Endothelial cell of umbilical vein (primary cell): ENCODE data around the gene TRPC4AP. TPM values are rescaled to one million over a fixed set of nuclear protein-coding genes. Genes with fewer than 3 reads are reported as not detected.

Source experiments
- BruUV-seq: library from RNA; stranded (reverse); fragments of 400-500 nt; replicated peaks from 2 replicates; lab custom pipeline; 2021; lab: Mats Ljungman, UMichigan
- CTCF ChIA-PET: fragments of 300-600, 350-600 bp; sonication (Branson Sonifier 250); formaldehyde crosslinking; loops from one replicate; lab custom pipeline; 2021; ENCODE audit warnings: antibody characterized with exemption, inconsistent platforms; lab: Charles Lee
- POLR2A ChIA-PET: fragments of 300-600, 350-600 bp; sonication (Branson Sonifier 250); formaldehyde crosslinking; loops from one replicate; lab custom pipeline; 2021; ENCODE audit warnings: antibody characterized with exemption, inconsistent platforms; lab: Charles Lee
- DNase-seq: peaks from one replicate; pipeline ENCODE4 v3.0.0-alpha.2; 2011; ENCODE audit warnings: low read depth, low spot score
- FAIRE-seq: peaks from 2 replicates; lab custom pipeline; 2011; peaks lifted over from hg19 to GRCh38; lab: Jason Lieb, UNC
- H2AFZ ChIP-seq: 2 replicates; pipeline ENCODE4 v1.6.0; 2012; ENCODE audit warnings: low read depth, low read length, control low read depth, inconsistent platforms
- H3K27ac ChIP-seq: 2 replicates; pipeline ENCODE4 v1.5.1; 2011; ENCODE audit warnings: low read depth, mild to moderate bottlenecking, control low read depth, low read length, moderate library complexity; ENCODE audit not compliant: insufficient read depth
- H3K27me3 ChIP-seq, 2 experiments: 2 replicates each; pipeline versions ENCODE4 v1.6.0 to v1.6.1; 2011; ENCODE audit warnings: low read length in 2 of 2, mixed read lengths in 1 of 2; ENCODE audit not compliant: control insufficient read depth in 2 of 2, insufficient read depth in 2 of 2
- H3K36me3 ChIP-seq, 2 experiments: 2 replicates in 1 of 2; 3 replicates in 1 of 2; pipeline ENCODE4 v1.5.1; 2011; ENCODE audit warnings: low read length in 2 of 2, mild to moderate bottlenecking in 1 of 2, moderate library complexity in 1 of 2; ENCODE audit not compliant: control insufficient read depth in 2 of 2, insufficient read depth in 2 of 2; ENCODE audit errors: extremely low read depth in 1 of 2
- H3K4me1 ChIP-seq: 3 replicates; pipeline ENCODE4 v1.5.1; 2011; ENCODE audit warnings: mild to moderate bottlenecking, low read length; ENCODE audit not compliant: control insufficient read depth, insufficient read depth; ENCODE audit errors: extremely low read depth
- H3K4me2 ChIP-seq: 2 replicates; pipeline ENCODE4 v1.6.1; 2011; ENCODE audit warnings: low read length, control low read depth, mixed read lengths; ENCODE audit not compliant: insufficient read depth
- H3K4me3 ChIP-seq, 3 experiments: fragments of 200-600 bp in 1 of 3; sonication (generic), shearing (Covaris generic) in 1 of 3; replicated peaks in 1 of 3; 2 replicates each; pipeline ENCODE4 v1.5.1; 2011 to 2016; ENCODE audit warnings: control low read depth in 3 of 3, low read length in 3 of 3, mild to moderate bottlenecking in 2 of 3, inconsistent platforms in 1 of 3, low read depth in 1 of 3, moderate library complexity in 1 of 3; ENCODE audit not compliant: insufficient read depth in 1 of 3
- H3K79me2 ChIP-seq: 2 replicates; pipeline ENCODE4 v1.6.0; 2012; ENCODE audit warnings: low read length, inconsistent platforms; ENCODE audit not compliant: control insufficient read depth, insufficient read depth
- H3K9ac ChIP-seq: replicated peaks from 2 replicates; pipeline ENCODE3; 2011; ENCODE audit warnings: low read length, control low read depth; ENCODE audit not compliant: insufficient read depth; ENCODE audit errors: extremely low read depth
- H3K9me1 ChIP-seq: replicated peaks from 3 replicates; pipeline ENCODE4 v1.6.0; 2011; ENCODE audit warnings: mild to moderate bottlenecking, low read length; ENCODE audit not compliant: control insufficient read depth, insufficient read depth; ENCODE audit errors: extremely low read depth
- H3K9me3 ChIP-seq: replicated peaks from 2 replicates; pipeline ENCODE4 v1.5.1; 2012; ENCODE audit warnings: low read length, inconsistent platforms; ENCODE audit not compliant: control insufficient read depth, insufficient read depth
- H4K20me1 ChIP-seq: replicated peaks from 2 replicates; pipeline ENCODE3; 2011; ENCODE audit warnings: mild to moderate bottlenecking, low read length; ENCODE audit not compliant: control insufficient read depth, insufficient read depth; ENCODE audit errors: extremely low read depth
- EZH2 ChIP-seq: IDR thresholded peaks from 2 replicates; pipeline ENCODE4 v1.6.1; 2012; ENCODE audit warnings: borderline replicate concordance, low read depth, mild to moderate bottlenecking, moderate library complexity, low read length, inconsistent platforms; ENCODE audit not compliant: severe bottlenecking
- FOS ChIP-seq: IDR thresholded peaks from 2 replicates; pipeline ENCODE4 v1.6.1; 2011; ENCODE audit warnings: mild to moderate bottlenecking, low read length, moderate library complexity, borderline replicate concordance; ENCODE audit not compliant: insufficient read depth
- GATA2 ChIP-seq: IDR thresholded peaks from 2 replicates; pipeline ENCODE4 v1.7.0; 2011; ENCODE audit warnings: low read depth, mild to moderate bottlenecking, moderate library complexity, mixed read lengths, low read length; ENCODE audit not compliant: insufficient read length, insufficient read depth
- JUN ChIP-seq: IDR thresholded peaks from 2 replicates; pipeline ENCODE4 v1.6.1; 2011; ENCODE audit warnings: borderline replicate concordance, low read depth; ENCODE audit not compliant: insufficient read length, insufficient read depth
- MYC ChIP-seq: IDR thresholded peaks from one replicate; pipeline ENCODE4 v1.6.1; 2011; ENCODE audit warnings: mild to moderate bottlenecking, low read depth, low read length
- POLR2A ChIP-seq: IDR thresholded peaks from 2 replicates; pipeline ENCODE4 v1.6.1; 2012; ENCODE audit warnings: low read depth, mild to moderate bottlenecking, control low read depth, low read length
- POLR2AphosphoS5 ChIP-seq: IDR thresholded peaks from 2 replicates; pipeline ENCODE4 v1.6.1; 2012; ENCODE audit warnings: low read depth, mild to moderate bottlenecking, control low read depth, low read length, moderate library complexity; ENCODE audit not compliant: insufficient read depth
- dilution Hi-C: fragments of 300-500 bp; cut with MboI; formaldehyde crosslinking; loops from one replicate; pipeline ENCODE4 v1.15.0; 2019; ENCODE audit warnings: low sequenced_read_pairs; ENCODE audit not compliant: extremely low pct_ligation_motif_present
- intact Hi-C: fragments of 100-400 bp; cut with micrococcal nuclease; formaldehyde crosslinking; loops from one replicate; pipeline ENCODE4 v1.10.0; 2022
- polyA plus RNA-seq, 4 experiments: library from polyadenylated mRNA; depleted of rRNA in 3 of 4; stranded (reverse) in 3 of 4; unstranded in 1 of 4; fragments of >200 nt; gene quantifications; 2 replicates each; pipeline versions ENCODE4 v1.2.1 to v1.2.3, GENCODE V29; 2011 to 2012; ENCODE audit warnings: missing spikeins in 1 of 4
- total RNA-seq: library from RNA; stranded (reverse); gene quantifications from 2 replicates; pipeline ENCODE4 v1.2.3, GENCODE V29; 2021
- TF ChIP-seq, protein P1 (sequence below), 2 donors: IDR thresholded peaks; 1 replicate in 1 of 2; 2 replicates in 1 of 2; pipeline ENCODE4 v1.5.1; 2011; ENCODE audit warnings: low read length in 2 of 2, mild to moderate bottlenecking in 2 of 2, moderate library complexity in 2 of 2, control low read depth in 1 of 2, inconsistent platforms in 1 of 2, low read depth in 1 of 2; ENCODE audit not compliant: insufficient read depth in 1 of 2; ENCODE audit errors: extremely low read depth in 1 of 2
- TF ChIP-seq, protein P2 (sequence below): IDR thresholded peaks from 2 replicates; pipeline ENCODE4 v1.6.1; 2011; ENCODE audit not compliant: insufficient read depth, insufficient read length

Gene TRPC4AP
- total and polyA plus RNA-seq, 2 donors (not counting 3 experiments of a cell fraction or from before 2014, with no cell fraction given), result 89.0 to 103 TPM

DNA sequence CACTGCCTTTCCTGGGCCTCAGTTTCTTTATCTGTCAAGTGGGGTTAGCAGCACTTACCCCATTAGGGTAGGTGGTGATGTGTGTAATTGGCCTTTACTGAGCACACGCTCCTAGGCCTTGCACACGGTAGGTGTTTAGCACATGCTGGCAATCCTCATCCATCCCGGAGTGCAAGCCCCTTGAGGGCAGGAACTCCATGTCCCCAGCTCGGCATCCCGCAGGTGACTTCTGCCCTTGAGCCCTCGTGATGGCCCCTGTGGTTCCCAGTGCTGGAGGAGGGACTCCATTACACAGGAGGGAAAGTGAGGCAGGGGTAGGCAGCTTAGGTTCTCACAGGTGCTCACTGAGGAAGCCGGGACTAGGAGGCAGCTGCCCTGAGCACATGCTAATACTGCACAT lies 96.9 kb downstream of the TRPC4AP start:
- no peaks in the 10 kb centered on the region for H3K27me3 ChIP-seq
- no peak overlapping the region for H3K4me3 ChIP-seq
- H3K9me3 ChIP-seq, result no peaks in the 10 kb centered on the region
- BruUV-seq, result TSS peak; percentile 10
- no peaks in the 10 kb centered on the region for H4K20me1 ChIP-seq
- no peaks in the 10 kb centered on the region for H3K4me1 ChIP-seq
- TF ChIP-seq, protein P1, sequence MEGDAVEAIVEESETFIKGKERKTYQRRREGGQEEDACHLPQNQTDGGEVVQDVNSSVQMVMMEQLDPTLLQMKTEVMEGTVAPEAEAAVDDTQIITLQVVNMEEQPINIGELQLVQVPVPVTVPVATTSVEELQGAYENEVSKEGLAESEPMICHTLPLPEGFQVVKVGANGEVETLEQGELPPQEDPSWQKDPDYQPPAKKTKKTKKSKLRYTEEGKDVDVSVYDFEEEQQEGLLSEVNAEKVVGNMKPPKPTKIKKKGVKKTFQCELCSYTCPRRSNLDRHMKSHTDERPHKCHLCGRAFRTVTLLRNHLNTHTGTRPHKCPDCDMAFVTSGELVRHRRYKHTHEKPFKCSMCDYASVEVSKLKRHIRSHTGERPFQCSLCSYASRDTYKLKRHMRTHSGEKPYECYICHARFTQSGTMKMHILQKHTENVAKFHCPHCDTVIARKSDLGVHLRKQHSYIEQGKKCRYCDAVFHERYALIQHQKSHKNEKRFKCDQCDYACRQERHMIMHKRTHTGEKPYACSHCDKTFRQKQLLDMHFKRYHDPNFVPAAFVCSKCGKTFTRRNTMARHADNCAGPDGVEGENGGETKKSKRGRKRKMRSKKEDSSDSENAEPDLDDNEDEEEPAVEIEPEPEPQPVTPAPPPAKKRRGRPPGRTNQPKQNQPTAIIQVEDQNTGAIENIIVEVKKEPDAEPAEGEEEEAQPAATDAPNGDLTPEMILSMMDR (IDR thresholded peaks at IDR 0.05; ENCODE audit: extremely low read depth in 1 of 2, insufficient read depth in 1 of 2, low read depth in 1 of 2, low read length in 2 of 2), result no peak
- TF ChIP-seq MYC (no peak), EZH2 (no peak), POLR2A (no peak), POLR2AphosphoS5 (no peak), JUN (no peak), FOS (no peak), GATA2 (no peak)
- TF ChIP-seq, protein P2, sequence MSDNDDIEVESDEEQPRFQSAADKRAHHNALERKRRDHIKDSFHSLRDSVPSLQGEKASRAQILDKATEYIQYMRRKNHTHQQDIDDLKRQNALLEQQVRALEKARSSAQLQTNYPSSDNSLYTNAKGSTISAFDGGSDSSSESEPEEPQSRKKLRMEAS, result no peak
- ChIA-PET POLR2A (no interaction called here), CTCF (interaction anchor here (1.5 kb wide), 1 partner anchor 10 kb away, joined by 5 read pairs; no protein-coding TSS in a partner anchor)
- peaks cover 0 to 44% of the 10 kb centered on the region in 2 experiments for H3K36me3 ChIP-seq
- dilution Hi-C loops, result no loop called here
- intact Hi-C loops, result no loop called here
- H3K27ac ChIP-seq, result no peak overlapping the region
- H2AFZ ChIP-seq, result no peak overlapping the region
- no peak overlapping the region for H3K9ac ChIP-seq
- no peaks in the 10 kb centered on the region for H3K9me1 ChIP-seq
- H3K79me2 ChIP-seq, result no peaks in the 10 kb centered on the region
- FAIRE-seq (no peak), DNase-seq (no peak)
- no peak overlapping the region for H3K4me2 ChIP-seq
